Measurements from ENCODE around the gene FADS6. TPM values are rescaled to one million over a fixed set of nuclear protein-coding genes. Genes with fewer than 3 reads are reported as not detected.
"Not testable (repeated sequence)": the region's sequence is repeated elsewhere in the genome, so short reads cannot be mapped to it uniquely, and the experiment has no call there.

The FADS6 gene
- total RNA-seq, 1 experiment from 2014 or later = not detected

DNA sequence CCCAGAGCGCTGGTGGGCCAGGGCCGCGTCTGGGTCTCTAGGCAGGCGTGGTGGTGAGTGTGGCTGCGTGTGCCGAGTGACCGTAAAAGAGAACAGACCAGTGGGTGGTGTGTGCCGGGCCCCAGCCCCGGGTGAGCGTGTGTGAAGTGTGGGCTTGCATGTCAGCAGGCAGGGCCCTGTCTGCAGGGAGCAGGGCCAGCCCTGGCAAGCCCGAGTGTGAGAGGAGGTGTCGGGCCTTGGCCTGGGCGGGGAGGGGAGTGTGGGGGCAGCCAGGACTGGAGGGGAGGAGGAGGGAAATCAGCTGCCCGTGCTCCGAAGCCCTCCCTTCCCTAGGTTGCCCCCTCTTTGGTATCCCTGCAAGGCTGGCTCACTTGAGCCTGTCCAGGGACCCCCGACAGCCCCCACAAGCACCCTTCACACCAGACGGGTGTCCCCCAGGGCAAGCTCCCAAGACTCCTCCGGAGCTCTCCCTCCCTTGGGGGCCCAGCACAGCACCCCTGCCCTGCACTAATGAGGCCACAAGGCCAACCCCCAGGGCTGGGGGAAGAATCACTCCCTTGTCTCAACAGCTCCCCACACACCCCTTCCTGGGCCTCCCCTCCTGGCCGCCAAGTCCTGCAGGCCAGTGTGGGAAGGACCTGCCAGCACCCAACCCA is 27.7 kb upstream of the FADS6 start:
- no peak for DNase-seq (ENCODE audit: low spot score)

GRCh38 chr17:74920642-74921025 is 27.2 kb upstream of the FADS6 start:
- no peak for DNase-seq (ENCODE audit: low spot score)

- no peak for DNase-seq (ENCODE audit: low spot score)
Measured at GRCh38 chr17:74920306-74920620, 26.8 kb upstream of the FADS6 start.

GRCh38 chr17:74919440-74920305 is 26.2 kb upstream of the FADS6 start:
- DNase-seq (ENCODE audit: low spot score) = no peak

DNA sequence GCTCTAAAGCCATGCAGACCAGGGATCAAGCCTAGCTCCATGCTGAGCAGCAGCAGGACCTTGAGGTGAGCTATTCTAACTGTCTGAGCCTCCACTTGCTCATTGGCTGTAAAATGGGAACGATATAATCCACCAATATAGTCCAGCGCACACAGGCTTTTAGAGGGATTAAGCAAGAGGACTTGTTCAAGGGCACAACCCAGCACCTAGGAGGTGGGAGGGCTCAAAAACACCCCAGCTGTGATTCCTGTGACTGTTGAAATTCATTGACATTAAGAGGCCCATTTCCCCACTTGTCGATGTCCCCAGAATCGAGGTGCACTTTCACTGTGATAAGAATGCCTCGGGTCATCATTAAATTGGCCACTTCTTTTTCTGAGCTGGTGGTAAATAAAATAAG is 25.5 kb upstream of the FADS6 start:
- DNase-seq (ENCODE audit: low spot score) = no peak

GRCh38 chr17:74917430-74917829 is 24.0 kb upstream of the FADS6 start:
- no peak for DNase-seq (ENCODE audit: low spot score)

GRCh38 chr17:74916851-74917199 is 23.4 kb upstream of the FADS6 start:
- DNase-seq (ENCODE audit: low spot score) = no peak

- DNase-seq (ENCODE audit: low spot score) = no peak
Measured at GRCh38 chr17:74916136-74916850, 22.9 kb upstream of the FADS6 start.

DNA sequence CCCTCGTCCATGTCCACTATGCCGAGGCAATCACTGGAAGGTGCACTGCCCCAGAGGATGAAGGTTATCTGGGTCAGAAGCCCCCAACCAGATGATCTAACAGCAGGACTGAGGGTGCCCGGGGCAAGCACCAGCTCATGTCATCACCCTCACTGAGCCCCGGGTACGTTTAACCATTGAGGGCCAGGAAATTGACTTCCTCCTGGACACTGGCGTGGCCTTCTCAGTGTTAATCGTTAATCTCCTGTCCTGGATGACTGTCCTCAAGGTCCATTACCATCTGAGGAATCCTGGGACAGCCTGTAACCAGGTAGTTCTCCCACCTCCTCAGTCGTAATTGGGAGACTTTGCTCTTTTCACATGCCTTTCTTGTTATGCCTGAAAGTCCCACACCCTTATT is 18.0 kb upstream of the FADS6 start:
- DNase-seq (ENCODE audit: low spot score) = not testable (repeated sequence)

- DNase-seq (ENCODE audit: low spot score) = not testable (repeated sequence)
Measured at GRCh38 chr17:74909097-74909496, 15.7 kb upstream of the FADS6 start.

- DNase-seq (ENCODE audit: low spot score) = no peak
Measured at GRCh38 chr17:74907012-74907411, 13.6 kb upstream of the FADS6 start.

- DNase-seq (ENCODE audit: low spot score) = not testable (repeated sequence)
Measured at GRCh38 chr17:74906214-74906793, 12.9 kb upstream of the FADS6 start.

DNA sequence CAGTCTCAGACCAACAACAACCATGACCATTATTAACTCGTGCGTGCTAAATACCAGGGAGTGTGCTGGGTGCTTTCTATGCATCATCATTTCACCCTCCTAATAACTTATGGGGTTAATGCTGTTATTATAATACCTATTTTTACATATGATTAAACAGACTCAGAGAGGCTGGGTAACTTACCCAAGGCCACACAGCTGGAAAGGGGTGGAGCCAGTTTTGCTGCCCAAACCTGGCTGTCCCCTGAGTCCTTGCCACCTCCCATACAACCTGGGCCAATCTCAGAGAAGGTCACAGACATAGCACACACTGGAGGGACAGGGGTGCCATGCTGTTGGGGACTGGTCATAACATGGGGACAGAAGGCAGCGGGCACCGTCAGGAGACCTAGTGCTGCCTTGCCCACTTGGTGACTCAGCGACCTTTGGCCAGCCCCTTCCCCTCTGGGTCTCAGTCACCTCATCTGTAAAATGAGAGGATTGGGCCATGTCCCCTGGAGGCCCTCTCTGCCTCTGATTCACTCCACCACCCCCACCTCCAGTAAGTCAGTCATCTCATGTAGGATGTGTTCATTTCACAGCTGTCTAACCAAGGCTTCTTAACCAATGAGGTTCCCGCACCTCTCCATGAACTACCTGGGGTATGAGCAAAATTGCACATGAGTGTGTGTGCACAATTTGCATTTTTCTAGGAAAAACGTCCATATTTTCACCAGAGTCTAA is 11.4 kb upstream of the FADS6 start:
- DNase-seq (ENCODE audit: low spot score) = no peak

GRCh38 chr17:74903671-74904070 is 10.2 kb upstream of the FADS6 start:
- no peak for DNase-seq (ENCODE audit: low spot score)

- DNase-seq (ENCODE audit: low spot score) = no peak
Measured at GRCh38 chr17:74903034-74903433, 9.6 kb upstream of the FADS6 start.

- DNase-seq (ENCODE audit: low spot score) = no peak
Measured at GRCh38 chr17:74901353-74902135, 8.1 kb upstream of the FADS6 start.

- DNase-seq (ENCODE audit: low spot score) = no peak
Measured at GRCh38 chr17:74900208-74900607, 6.8 kb upstream of the FADS6 start.

DNA sequence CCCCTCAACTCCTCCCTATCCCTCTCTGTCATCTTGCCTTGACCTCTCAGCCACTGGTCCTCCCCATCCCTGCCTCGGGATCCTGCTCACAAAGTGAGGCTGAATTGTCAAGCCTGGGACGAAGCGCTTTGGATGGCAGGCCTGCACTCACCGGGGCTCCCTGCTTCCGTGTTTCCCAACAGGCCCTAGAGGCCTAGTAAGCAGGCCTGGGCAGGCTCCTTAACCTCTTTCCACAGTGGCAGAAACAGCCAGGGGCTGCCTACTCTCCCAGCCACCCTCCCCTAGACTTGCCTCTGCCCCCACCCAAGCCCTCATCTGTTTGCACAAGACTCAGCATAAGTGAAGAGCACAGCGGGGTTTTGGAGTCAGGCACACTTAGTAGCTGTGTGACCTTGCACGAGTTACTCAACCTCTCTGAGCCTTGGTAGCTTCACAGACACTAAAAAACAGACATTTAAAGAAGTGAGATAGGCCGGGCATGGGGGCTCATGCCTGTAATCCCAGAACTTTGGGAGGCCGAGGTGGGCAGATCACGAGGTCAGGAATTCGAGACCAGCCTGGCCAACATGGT is 5.0 kb upstream of the FADS6 start:
- no peak for DNase-seq (ENCODE audit: low spot score)

- no peak for DNase-seq (ENCODE audit: low spot score)
Measured at GRCh38 chr17:74893936-74894671, 671 bp upstream of the FADS6 start.

Measured in H4 (cell line).